Raji (cell line): ENCODE data around the gene NPHP4.

ENCODE experiments used
- POLR2A ChIP-seq: IDR thresholded peaks from 2 replicates; pipeline ENCODE4 v1.6.1; 2011; ENCODE audit warnings: low read depth, low read length, control low read depth; ENCODE audit not compliant: insufficient read depth

NPHP4 gene

DNA sequence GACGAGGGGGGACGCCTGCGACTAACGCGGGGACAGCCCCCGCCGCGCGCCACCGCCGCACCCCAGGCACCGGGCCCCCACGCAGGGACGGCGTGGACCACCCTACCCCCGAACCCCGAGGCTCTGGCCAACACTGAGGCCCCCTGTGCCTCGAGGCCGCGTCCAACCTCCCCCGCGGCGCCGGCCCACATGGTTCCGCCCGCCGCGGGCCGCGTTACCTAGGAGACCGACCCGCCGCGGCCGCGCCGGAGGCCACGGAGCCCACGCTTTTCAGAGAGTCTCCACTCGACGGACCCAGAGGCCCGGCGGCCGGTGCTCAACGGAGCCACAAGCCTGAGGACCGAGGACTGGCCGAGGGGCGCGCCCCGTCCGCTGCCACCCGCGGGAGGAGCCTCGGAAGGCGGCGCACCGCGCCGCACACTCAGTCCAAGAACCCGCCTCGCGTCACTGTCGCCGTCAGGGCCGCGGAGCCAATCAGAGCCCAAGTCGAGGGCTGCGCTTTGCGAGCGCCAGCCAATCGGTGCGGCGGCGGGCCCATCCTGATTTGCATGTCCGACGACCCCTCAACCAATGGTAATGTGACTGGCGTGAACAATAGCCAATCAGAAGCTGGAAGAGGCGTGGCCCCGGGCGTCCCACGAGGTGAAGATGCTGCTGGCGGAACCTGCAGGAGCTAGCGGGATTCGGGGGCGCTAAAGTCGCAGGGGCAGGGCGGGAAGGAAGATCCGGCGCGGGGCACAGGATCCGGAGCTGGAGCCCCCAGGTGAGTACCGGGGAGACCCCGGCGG is at the start of gene NPHP4:
TSS of gene NPHP4 (minus strand) at position 400 of the 788 bp plus-strand sequence. CDS start 6,136 bp downstream, outside the sequence.
- TF ChIP-seq POLR2A = peak; percentile 59

DNA sequence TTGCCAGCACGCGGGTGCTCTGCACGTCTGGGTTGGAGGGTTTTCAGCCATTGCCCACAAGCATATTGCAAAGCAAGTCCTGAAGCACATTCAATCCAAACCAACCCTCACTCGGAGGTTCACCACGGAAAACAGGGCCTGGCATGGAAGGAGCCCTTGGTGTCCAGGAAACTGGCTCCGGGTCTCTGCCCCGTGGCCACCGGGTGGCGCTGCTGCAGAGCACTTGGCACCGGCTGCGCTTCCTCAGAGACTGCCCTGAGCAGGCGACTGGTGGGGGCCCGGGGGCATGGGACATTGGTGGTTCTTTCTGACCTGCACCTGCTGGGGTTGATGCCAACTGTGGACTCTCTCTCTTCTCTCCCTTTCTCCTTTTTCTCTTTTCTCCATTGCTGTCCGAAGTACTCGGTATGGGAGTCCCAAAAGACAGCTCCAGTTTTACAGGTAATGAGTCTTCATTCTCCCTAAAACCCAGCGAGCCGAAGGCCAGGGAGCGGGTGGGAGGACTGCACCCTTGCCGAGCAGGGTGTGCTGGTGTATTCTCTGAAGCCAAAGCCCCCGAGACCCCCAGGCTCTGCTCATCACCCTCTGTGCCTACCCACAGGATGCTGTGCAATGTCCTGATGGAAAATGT is 49.3 kb upstream of the NPHP4 start:
- no peak for TF ChIP-seq POLR2A

DNA sequence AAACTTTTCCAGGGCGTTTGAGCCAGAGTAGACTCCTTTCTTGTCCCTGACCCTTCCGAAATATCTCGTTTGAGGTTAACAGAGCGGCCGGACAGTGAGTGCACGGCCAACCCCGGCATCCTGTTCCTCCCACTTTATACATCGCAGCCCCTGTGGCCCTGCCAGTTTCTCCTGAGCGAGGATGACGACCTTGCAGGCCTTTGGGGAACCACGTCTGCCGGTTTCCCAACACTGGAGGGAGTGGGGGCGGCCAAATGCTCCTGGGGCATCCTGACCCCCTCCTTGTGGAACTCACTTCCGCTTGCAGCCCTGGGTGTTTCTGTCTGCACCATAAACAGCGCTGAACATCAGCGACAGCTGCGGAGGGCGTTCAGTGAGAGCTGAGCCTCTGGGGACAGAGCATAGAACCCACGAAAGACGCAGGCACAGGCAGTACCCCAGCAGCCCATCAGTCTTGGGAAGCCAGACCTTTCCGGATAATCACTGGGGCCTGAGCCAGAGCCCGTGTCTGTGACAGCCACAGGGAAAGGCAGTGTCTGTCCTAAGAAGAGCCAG is 48.7 kb upstream of the NPHP4 start:
- TF ChIP-seq POLR2A = no peak

DNA sequence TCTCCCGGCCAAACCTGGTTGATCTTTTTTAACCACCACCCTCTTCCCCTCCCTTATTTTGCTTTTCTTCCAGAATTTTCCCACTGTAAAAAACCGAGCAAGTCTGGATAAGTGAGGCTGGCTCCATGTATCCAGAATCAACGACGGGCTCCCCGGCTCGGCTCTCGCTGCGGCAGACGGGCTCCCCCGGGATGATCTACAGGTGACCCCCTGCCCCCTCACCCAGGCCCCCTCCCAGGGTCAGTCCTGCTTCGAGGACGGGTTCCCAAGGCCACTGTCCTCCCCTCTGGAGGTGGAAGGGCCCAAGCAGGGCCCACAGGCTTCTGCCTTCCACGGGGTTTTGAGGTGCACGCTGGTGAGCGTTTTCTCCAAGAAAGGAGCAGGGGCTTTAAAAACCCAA is 48.2 kb upstream of the NPHP4 start:
- TF ChIP-seq POLR2A = no peak

DNA sequence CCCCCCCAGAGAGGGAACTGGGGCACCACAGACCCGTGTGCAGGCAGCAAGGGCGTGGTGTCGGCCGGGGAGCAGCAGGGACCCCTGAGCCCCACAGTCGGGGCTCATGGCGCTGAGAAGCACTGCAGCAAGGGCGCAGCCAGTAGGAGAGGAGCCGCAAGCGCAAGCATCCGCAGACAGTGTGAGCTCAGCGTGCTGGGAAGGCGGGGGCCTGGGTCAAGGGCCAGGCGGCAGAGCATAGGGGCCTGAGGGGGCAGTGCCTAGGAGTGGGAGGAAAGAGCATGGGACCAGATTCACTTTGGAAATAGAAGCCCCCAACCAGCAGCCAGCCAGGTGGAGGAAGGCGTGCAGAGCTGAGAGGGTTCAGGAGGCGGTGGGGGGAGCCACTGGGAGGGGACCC is 46.8 kb upstream of the NPHP4 start:
- TF ChIP-seq POLR2A = no peak

DNA sequence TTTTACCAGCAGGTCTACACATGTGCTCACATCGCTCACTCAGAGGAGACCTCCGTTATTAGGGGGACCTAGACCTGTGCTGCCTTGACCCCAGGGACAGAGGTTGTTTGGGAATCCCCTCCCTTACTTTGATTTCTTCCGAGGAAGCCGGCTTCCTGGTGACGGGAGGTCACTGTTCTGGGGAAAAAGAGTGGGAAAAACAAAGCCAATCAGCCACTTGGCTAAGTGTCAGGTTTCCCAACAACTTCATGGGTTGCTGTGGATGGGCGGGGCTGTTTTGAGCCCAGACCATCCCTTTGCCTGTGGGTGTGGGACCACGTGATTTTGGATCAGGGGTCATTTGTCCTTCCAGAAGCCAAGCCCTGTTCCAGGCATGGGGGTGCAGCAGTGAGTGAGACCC is 46.4 kb upstream of the NPHP4 start:
- TF ChIP-seq POLR2A = no peak

DNA sequence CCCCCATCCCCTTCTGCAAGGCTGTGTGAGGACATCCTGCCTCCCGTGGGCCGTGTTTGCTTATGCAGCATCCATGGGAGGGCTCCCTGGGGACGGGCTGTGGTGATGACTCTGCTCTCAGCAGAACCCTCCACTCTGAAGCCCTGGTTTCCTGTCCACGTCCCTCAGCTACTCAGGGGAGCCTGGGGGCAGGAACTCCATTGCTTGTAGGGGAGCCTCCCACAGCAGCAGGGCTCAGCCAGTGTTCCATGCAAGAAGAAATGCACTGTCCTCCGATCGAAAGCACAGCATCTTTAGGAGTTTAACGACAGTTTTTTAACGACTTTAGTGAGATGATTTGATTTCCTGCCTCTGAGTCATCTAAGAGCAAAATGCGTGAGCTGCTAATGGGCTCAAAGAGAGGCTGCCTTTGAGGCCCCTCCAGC is 45.1 kb upstream of the NPHP4 start:
- no peak for TF ChIP-seq POLR2A

DNA sequence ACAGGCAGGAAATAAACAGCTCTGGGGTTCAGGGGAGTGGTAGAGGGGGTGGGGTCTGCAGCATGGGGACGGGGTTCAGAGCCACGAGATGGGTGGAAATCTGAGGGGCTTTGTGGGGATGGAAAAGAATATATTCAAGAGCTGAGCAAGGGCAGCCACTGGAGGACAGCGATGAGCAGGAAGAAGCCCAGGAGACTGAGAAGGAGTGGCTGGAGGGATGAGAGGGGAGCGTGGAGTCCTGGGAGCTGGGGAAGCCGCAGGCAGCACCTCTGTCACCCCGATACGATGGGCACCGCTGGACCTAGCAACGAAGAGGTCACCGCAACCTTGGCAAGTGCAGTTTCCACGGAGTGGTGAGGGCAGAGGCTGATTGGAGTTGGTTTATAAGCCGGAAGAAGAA is 43.5 kb upstream of the NPHP4 start:
- TF ChIP-seq POLR2A = no peak

DNA sequence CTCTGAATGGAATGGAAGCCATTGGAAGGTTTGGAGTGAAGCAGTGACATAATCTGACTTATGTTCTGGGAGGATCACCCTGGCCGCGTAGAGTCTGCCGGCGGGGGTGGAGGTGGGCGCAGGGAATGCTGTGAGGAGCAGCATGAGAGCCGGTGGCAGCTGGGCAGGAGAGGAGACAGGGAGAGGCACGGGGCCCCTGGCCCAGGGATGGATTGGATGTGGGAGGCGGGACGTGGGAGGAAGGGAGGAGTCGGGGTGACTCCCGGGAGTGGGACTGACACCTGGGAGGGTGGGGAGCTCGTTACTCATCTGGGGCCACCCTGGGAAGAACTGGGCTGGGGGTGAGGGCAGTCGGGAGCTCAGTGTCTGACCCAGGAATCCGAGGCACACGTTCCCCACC is 43.1 kb upstream of the NPHP4 start:
- no peak for TF ChIP-seq POLR2A

DNA sequence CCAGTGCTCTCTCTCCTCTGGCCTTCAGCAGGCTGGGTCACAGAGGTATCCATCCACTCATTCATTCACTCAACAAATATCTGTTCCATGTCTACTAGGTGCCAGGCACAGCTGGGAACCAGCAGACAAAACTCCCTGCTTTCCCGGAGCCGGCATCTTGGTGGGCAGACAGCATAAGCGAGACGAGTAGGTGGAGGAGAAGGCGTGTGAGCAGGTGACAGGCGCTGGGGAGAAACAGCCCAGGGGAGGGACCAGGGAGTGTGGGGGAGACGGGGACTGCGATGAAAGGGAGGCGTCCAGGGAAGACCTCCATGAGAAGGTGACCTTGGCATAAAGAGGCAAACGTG is 42.5 kb upstream of the NPHP4 start:
- TF ChIP-seq POLR2A = no peak

DNA sequence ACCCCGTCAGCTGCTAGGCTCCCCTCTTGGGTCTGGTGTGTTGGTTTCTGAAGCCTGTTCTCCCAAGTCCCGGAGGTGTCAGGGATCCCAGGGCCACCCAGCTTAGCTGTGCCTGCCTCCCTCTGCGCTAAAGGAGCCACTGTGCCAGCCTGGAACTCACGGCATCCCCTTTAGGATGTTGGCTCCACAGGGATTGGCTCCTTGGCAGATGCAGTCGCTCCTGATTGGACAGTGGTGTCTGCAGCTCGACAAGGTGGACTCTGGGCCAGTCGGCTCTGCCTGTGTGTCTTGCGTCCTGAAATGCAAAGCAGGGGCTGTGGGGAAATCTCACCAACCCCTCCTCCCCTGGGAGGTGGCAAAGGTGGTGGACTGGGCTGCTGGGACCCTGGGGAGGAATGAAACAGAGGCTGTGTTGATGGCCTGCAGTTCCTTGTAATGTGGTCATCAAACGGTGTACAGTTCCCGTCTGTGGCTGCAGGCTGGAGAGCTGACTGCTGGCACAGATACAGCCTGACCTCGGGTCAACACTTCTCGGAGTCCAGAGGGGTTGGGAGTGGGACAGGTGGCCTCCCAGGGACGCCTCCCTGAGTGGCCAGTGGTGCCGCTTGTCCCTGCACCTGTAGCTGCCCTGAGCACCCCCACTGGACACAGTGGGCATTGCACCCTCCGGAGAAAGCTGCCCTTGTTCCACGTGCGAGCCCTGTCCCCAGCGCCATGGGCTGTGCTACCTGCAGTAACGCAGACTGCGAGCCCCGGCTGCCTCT is 41.9 kb upstream of the NPHP4 start:
- TF ChIP-seq POLR2A = no peak

DNA sequence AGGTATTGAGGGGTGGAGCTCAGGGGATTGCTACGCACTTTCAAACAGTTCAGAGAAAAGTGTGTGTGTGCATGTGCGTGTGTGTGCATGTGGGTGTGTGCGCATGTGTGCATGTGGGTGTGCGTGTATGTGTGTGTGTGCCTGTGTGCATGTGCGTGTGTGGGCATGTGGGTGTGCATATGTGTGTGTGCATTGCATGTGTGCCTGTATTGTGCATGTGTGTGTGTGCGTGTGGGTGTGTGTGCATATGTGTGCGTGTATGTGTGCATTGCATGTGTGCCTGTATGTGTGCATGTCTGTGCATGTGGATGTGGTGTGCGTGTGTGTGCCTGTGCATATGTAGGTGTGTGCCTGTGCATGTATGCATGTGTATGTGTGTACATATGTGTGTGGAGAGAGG is 40.9 kb upstream of the NPHP4 start:
- no peak for TF ChIP-seq POLR2A

DNA sequence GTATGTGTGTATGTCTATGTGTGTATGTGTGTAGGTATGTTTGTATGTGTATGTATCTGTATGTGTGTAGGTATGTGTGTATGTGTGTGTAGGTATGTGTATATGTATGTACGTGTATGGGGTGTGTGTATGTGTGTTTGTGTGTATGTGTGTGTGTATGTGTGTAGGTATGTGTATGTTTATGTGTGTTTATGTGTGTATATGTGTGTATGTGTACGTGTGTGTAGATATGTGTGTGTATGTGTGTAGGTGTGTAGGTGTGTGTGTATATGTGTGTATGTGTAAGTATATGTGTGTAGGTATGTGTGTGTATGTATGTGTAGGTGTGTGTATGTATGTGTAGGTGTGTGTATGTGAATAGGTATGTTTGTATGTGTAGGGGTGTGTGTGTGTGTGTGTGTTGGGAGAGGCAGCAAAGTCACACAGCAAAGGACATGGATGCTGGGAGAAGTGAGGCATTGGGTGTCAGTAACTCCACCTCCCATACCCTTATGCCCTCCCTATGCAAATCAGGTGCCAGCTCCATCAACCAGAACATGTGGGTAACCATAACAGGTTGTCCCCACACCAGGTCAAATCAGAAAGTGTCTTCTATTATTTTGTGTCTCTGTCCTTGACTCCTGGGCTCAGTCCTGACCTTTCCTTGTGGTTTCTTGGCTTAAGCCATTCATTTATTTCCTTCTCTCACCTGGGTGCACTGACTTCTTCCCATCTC is 38.5 kb upstream of the NPHP4 start:
- TF ChIP-seq POLR2A = no peak

DNA sequence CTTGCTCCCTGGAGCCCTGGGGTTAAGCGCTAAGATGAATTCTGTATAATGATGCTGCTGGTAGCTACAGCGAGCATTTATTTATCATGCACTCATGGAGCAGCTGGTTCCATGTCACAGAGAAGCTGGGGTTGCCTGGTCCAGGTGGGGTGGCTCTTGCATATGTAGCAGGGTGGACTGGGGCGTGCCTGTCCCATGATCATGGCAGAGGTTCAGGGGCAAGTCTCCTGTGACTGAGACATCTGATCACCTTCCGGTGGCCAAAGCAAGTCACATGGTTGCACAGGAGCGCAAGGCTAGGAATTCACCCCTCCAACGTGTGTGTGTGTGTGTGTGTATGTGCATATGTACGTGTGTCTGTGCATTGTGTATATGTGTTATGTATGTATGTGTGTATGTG is 37.9 kb upstream of the NPHP4 start:
- TF ChIP-seq POLR2A = no peak

DNA sequence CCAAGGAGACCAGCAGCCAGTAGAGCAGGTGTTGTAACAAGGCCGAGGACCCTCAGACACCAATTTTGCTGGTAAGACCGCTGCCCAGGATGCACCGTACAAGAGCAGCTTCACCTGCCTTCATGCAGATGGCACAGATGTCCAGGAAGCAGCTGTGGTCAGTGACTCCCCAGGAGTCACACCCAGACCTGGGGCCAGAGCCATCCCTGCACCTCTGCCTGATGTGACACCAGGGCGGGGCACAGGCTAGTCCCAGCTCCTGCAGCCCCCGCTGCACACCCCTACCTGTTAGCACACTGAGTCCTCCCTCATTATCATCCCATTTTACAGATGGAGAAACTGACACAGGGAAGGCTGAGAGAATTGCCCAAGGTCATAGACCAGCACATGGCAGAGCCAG is 37.1 kb upstream of the NPHP4 start:
- no peak for TF ChIP-seq POLR2A
